NT2/D1 (cell line): ENCODE measurements around the gene DCDC2C.
A peak's percentile ranks its signal among the peaks of the same experiment; 100 is the strongest.
"Not testable (repeated sequence)": the region's sequence is repeated elsewhere in the genome, so short reads cannot be mapped to it uniquely, and the experiment has no call there.

Experiments
- DNase-seq: peaks from one replicate; pipeline ENCODE4 v3.0.0-alpha.2; 2011; ENCODE audit warnings: low read depth, low spot score
- H3K27me3 ChIP-seq: 2 replicates; pipeline ENCODE4 v1.6.0; 2011; ENCODE audit warnings: mild to moderate bottlenecking; ENCODE audit not compliant: insufficient read length, insufficient read depth
- H3K36me3 ChIP-seq: 2 replicates; pipeline ENCODE4 v1.6.1; 2011; ENCODE audit warnings: mild to moderate bottlenecking, low read length, mixed read lengths; ENCODE audit not compliant: insufficient read depth, insufficient read length
- H3K4me1 ChIP-seq: 2 replicates; pipeline ENCODE4 v1.5.1; 2011; ENCODE audit not compliant: insufficient read depth, insufficient read length
- H3K4me3 ChIP-seq: 2 replicates; pipeline ENCODE4 v1.5.1; 2011; ENCODE audit warnings: low read depth; ENCODE audit not compliant: insufficient read length
- H3K9ac ChIP-seq: 2 replicates; pipeline ENCODE4 v1.6.0; 2011; ENCODE audit warnings: low read depth; ENCODE audit not compliant: insufficient read length
- H3K9me3 ChIP-seq: 2 replicates; pipeline ENCODE4 v1.5.1; 2011; ENCODE audit warnings: mild to moderate bottlenecking, low read length; ENCODE audit not compliant: insufficient read depth
- SUZ12 ChIP-seq: IDR thresholded peaks from 2 replicates; pipeline ENCODE4 v1.6.1; 2011; ENCODE audit not compliant: insufficient read length, insufficient read depth; ENCODE audit errors: extremely low read depth
- YY1 ChIP-seq: IDR thresholded peaks from 2 replicates; pipeline ENCODE4 v1.6.1; 2011; ENCODE audit not compliant: insufficient read length, insufficient read depth
- ZNF274 ChIP-seq: IDR thresholded peaks from 2 replicates; pipeline ENCODE4 v1.6.1; 2011; ENCODE audit warnings: mild to moderate bottlenecking, low read depth, low read length

DCDC2C gene

GRCh38 chr2:3659447-3660432 lies 43.6 kb upstream of the DCDC2C start:
- H3K27me3 ChIP-seq, result no peaks in the 10 kb centered on the region
- no peaks in the 10 kb centered on the region for H3K9me3 ChIP-seq
- H3K9ac ChIP-seq, result no peak overlapping the region
- peak; percentile 30 for DNase-seq
- peaks cover 21% of the 10 kb centered on the region for H3K4me1 ChIP-seq
- H3K4me3 ChIP-seq, result no peak overlapping the region
- H3K36me3 ChIP-seq, result no peaks in the 10 kb centered on the region
- TF ChIP-seq ZNF274 (no peak), SUZ12 (no peak), YY1 (no peak)

GRCh38 chr2:3660640-3661039 lies 42.7 kb upstream of the DCDC2C start:
- H3K4me1 ChIP-seq, result peaks cover 21% of the 10 kb centered on the region
- H3K27me3 ChIP-seq, H3K9me3 ChIP-seq, DNase-seq, H3K36me3 ChIP-seq, H3K4me3 ChIP-seq, H3K9ac ChIP-seq: not testable (repeated sequence)

GRCh38 chr2:3661149-3661660 lies 42.2 kb upstream of the DCDC2C start:
- no peak for TF ChIP-seq SUZ12
- TF ChIP-seq ZNF274, result no peak
- TF ChIP-seq YY1, result no peak
- Histone ChIP-seq H3K4me3 (no peak overlapping the region), H3K9ac (no peak overlapping the region), H3K9me3 (no peaks in the 10 kb centered on the region), H3K27me3 (no peaks in the 10 kb centered on the region), H3K36me3 (no peaks in the 10 kb centered on the region), H3K4me1 (peaks cover 21% of the 10 kb centered on the region)
- no peak for DNase-seq

GRCh38 chr2:3662239-3662638 lies 41.1 kb upstream of the DCDC2C start:
- peak; percentile 65 for DNase-seq
- no peak overlapping the region for H3K9ac ChIP-seq
- H3K4me1 ChIP-seq, result peaks cover 15% of the 10 kb centered on the region
- H3K9me3 ChIP-seq, result no peaks in the 10 kb centered on the region
- H3K4me3 ChIP-seq, result no peak overlapping the region
- no peaks in the 10 kb centered on the region for H3K36me3 ChIP-seq
- H3K27me3 ChIP-seq, result no peaks in the 10 kb centered on the region
- no peak for TF ChIP-seq SUZ12
- no peak for TF ChIP-seq YY1
- TF ChIP-seq ZNF274, result no peak

- TF ChIP-seq YY1 (no peak), ZNF274 (no peak), SUZ12 (no peak)
- no peak for DNase-seq
- no peak overlapping the region for H3K9ac ChIP-seq
- peaks cover 7% of the 10 kb centered on the region for H3K4me1 ChIP-seq
- no peaks in the 10 kb centered on the region for H3K27me3 ChIP-seq
- H3K36me3 ChIP-seq, result no peaks in the 10 kb centered on the region
- H3K9me3 ChIP-seq, result no peaks in the 10 kb centered on the region
- H3K4me3 ChIP-seq, result no peak overlapping the region
Measured at GRCh38 chr2:3664118-3664517, 39.3 kb upstream of the DCDC2C start.

- no peaks in the 10 kb centered on the region for H3K4me1 ChIP-seq
Measured at GRCh38 chr2:3664925-3665324, 38.5 kb upstream of the DCDC2C start.

GRCh38 chr2:3665886-3666612 lies 37.3 kb upstream of the DCDC2C start:
- Histone ChIP-seq H3K4me1 (no peaks in the 10 kb centered on the region), H3K36me3 (no peaks in the 10 kb centered on the region), H3K9me3 (no peaks in the 10 kb centered on the region), H3K9ac (no peak overlapping the region), H3K27me3 (no peaks in the 10 kb centered on the region), H3K4me3 (no peak overlapping the region)
- TF ChIP-seq YY1 (no peak), ZNF274 (no peak), SUZ12 (no peak)
- DNase-seq, result no peak

More at GRCh38 chr2:3664925-3665324, 38.5 kb upstream of the DCDC2C start:
- Histone ChIP-seq H3K4me3 (no peak overlapping the region), H3K27me3 (no peaks in the 10 kb centered on the region), H3K36me3 (no peaks in the 10 kb centered on the region), H3K9ac (no peak overlapping the region), H3K9me3 (no peaks in the 10 kb centered on the region)
- no peak for DNase-seq
- TF ChIP-seq YY1 (no peak), SUZ12 (no peak), ZNF274 (no peak)
